H1 (cell line): ENCODE data around the gene GABRD. TPM values are rescaled to one million over a fixed set of nuclear protein-coding genes. Genes with fewer than 3 reads are reported as not detected.

ENCODE experiments used
- ATF3 ChIP-seq: IDR thresholded peaks from 2 replicates; pipeline ENCODE4 v1.6.1; 2011; ENCODE audit warnings: low read depth, mild to moderate bottlenecking, low read length; ENCODE audit not compliant: insufficient read depth
- EP300 ChIP-seq, 2 experiments: IDR thresholded peaks; 1 replicate in 1 of 2; 2 replicates in 1 of 2; pipeline ENCODE4 v1.6.1; 2011 to 2012; ENCODE audit warnings: low read depth in 2 of 2, low read length in 2 of 2, mild to moderate bottlenecking in 2 of 2, borderline replicate concordance in 1 of 2, inconsistent platforms in 1 of 2, moderate library complexity in 1 of 2
- FOSL1 ChIP-seq: IDR thresholded peaks from 2 replicates; pipeline ENCODE4 v1.6.1; 2011; ENCODE audit warnings: mild to moderate bottlenecking, low read depth, low read length, moderate library complexity; ENCODE audit not compliant: insufficient read depth
- GTF2F1 ChIP-seq: IDR thresholded peaks from 2 replicates; pipeline ENCODE4 v1.6.1; 2012; ENCODE audit warnings: low read depth, low read length, improper control_type of control experiment, borderline replicate concordance
- HDAC2 ChIP-seq, 2 experiments: fragments of 300-600 bp in 1 of 2; sonication (generic) in 1 of 2; IDR thresholded peaks; 2 replicates each; pipeline ENCODE4 v1.6.1; 2011 to 2012; ENCODE audit warnings: low read depth in 2 of 2, low read length in 2 of 2, mild to moderate bottlenecking in 2 of 2, moderate library complexity in 2 of 2, borderline replicate concordance in 1 of 2, inconsistent platforms in 1 of 2
- POLR2A ChIP-seq, 2 experiments: IDR thresholded peaks; 1 replicate in 1 of 2; 2 replicates in 1 of 2; pipeline ENCODE4 v1.6.1; 2011; ENCODE audit warnings: low read depth in 2 of 2, low read length in 2 of 2, mild to moderate bottlenecking in 2 of 2; ENCODE audit errors: control extremely low read depth in 1 of 2
- RXRA ChIP-seq: IDR thresholded peaks from 2 replicates; pipeline ENCODE4 v1.6.1; 2011; ENCODE audit warnings: low read depth, mild to moderate bottlenecking, low read length, moderate library complexity; ENCODE audit not compliant: insufficient read depth
- SIRT6 ChIP-seq: IDR thresholded peaks from one replicate; pipeline ENCODE4 v1.7.1; 2012; ENCODE audit warnings: low read length, inconsistent platforms
- SUZ12 ChIP-seq: fragments of 200-600 bp; sonication (generic); IDR thresholded peaks from 2 replicates; pipeline ENCODE4 v1.6.1; 2012; ENCODE audit warnings: mild to moderate bottlenecking, inconsistent platforms, low read length, moderate library complexity, mixed read lengths
- TCF12 ChIP-seq: IDR thresholded peaks from 2 replicates; pipeline ENCODE4 v1.6.1; 2011; ENCODE audit warnings: low read depth, mild to moderate bottlenecking, low read length
- polyA plus RNA-seq, 7 experiments: library from polyadenylated mRNA; depleted of rRNA in 3 of 7; stranded (reverse) in 5 of 7; unstranded in 2 of 7; fragments of >200 nt in 5 of 7; fragments of 200-250 nt in 2 of 7; gene quantifications; 1 replicate in 5 of 7; 2 replicates in 1 of 7; 4 replicates in 1 of 7; pipeline versions ENCODE4 v1.2.1 to v1.2.3, GENCODE V29; 2011 to 2013; ENCODE audit warnings: missing spikeins in 2 of 7, mixed read lengths in 2 of 7
- total RNA-seq: library from RNA; stranded (reverse); fragmentation: NEBNext Ultra II Directional; extraction: Animal tissue kit (Norgen Biotek cat#: 25700); gene quantifications from 2 replicates; pipeline ENCODE4 v1.2.1, GENCODE V29; 2021
- TF ChIP-seq, protein P1 (sequence below): fragments of 300-600 bp; sonication (generic); IDR thresholded peaks from 2 replicates; pipeline ENCODE4 v1.7.1; 2012; ENCODE audit warnings: low read length, moderate library complexity, mild to moderate bottlenecking, inconsistent platforms; ENCODE audit not compliant: insufficient replicate concordance

The GABRD gene
- total and polyA plus RNA-seq, 2 of the 8 experiments (the other 6 are each of a cell fraction or from before 2014, with no cell fraction given), result 1.8 to 3.0 TPM

DNA sequence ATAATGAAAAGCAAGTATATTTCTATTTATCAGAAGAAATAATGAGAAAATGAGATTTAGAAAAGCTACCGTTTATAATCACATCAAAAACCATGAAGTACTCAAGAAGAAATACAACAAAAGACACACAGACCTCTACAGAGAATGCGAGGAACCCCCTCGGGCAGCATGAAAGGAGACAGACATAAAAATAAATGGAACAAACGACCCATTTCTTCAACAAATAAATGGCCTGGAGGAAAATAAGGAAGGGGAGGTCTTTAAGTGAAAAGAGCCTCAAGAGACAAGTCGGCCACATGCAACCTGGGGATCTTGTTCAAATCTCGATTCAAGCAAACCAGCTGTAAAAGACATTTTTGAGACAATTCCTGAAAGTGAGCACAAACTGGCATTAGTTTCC, 21.6 kb upstream of the GABRD start (continued):
- TF ChIP-seq, protein P1, sequence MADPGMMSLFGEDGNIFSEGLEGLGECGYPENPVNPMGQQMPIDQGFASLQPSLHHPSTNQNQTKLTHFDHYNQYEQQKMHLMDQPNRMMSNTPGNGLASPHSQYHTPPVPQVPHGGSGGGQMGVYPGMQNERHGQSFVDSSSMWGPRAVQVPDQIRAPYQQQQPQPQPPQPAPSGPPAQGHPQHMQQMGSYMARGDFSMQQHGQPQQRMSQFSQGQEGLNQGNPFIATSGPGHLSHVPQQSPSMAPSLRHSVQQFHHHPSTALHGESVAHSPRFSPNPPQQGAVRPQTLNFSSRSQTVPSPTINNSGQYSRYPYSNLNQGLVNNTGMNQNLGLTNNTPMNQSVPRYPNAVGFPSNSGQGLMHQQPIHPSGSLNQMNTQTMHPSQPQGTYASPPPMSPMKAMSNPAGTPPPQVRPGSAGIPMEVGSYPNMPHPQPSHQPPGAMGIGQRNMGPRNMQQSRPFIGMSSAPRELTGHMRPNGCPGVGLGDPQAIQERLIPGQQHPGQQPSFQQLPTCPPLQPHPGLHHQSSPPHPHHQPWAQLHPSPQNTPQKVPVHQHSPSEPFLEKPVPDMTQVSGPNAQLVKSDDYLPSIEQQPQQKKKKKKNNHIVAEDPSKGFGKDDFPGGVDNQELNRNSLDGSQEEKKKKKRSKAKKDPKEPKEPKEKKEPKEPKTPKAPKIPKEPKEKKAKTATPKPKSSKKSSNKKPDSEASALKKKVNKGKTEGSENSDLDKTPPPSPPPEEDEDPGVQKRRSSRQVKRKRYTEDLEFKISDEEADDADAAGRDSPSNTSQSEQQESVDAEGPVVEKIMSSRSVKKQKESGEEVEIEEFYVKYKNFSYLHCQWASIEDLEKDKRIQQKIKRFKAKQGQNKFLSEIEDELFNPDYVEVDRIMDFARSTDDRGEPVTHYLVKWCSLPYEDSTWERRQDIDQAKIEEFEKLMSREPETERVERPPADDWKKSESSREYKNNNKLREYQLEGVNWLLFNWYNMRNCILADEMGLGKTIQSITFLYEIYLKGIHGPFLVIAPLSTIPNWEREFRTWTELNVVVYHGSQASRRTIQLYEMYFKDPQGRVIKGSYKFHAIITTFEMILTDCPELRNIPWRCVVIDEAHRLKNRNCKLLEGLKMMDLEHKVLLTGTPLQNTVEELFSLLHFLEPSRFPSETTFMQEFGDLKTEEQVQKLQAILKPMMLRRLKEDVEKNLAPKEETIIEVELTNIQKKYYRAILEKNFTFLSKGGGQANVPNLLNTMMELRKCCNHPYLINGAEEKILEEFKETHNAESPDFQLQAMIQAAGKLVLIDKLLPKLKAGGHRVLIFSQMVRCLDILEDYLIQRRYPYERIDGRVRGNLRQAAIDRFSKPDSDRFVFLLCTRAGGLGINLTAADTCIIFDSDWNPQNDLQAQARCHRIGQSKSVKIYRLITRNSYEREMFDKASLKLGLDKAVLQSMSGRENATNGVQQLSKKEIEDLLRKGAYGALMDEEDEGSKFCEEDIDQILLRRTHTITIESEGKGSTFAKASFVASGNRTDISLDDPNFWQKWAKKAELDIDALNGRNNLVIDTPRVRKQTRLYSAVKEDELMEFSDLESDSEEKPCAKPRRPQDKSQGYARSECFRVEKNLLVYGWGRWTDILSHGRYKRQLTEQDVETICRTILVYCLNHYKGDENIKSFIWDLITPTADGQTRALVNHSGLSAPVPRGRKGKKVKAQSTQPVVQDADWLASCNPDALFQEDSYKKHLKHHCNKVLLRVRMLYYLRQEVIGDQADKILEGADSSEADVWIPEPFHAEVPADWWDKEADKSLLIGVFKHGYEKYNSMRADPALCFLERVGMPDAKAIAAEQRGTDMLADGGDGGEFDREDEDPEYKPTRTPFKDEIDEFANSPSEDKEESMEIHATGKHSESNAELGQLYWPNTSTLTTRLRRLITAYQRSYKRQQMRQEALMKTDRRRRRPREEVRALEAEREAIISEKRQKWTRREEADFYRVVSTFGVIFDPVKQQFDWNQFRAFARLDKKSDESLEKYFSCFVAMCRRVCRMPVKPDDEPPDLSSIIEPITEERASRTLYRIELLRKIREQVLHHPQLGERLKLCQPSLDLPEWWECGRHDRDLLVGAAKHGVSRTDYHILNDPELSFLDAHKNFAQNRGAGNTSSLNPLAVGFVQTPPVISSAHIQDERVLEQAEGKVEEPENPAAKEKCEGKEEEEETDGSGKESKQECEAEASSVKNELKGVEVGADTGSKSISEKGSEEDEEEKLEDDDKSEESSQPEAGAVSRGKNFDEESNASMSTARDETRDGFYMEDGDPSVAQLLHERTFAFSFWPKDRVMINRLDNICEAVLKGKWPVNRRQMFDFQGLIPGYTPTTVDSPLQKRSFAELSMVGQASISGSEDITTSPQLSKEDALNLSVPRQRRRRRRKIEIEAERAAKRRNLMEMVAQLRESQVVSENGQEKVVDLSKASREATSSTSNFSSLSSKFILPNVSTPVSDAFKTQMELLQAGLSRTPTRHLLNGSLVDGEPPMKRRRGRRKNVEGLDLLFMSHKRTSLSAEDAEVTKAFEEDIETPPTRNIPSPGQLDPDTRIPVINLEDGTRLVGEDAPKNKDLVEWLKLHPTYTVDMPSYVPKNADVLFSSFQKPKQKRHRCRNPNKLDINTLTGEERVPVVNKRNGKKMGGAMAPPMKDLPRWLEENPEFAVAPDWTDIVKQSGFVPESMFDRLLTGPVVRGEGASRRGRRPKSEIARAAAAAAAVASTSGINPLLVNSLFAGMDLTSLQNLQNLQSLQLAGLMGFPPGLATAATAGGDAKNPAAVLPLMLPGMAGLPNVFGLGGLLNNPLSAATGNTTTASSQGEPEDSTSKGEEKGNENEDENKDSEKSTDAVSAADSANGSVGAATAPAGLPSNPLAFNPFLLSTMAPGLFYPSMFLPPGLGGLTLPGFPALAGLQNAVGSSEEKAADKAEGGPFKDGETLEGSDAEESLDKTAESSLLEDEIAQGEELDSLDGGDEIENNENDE, result no peak
- TF ChIP-seq SUZ12 (no peak), EP300 (IDR thresholded peaks at IDR 0.05; ENCODE audit: borderline replicate concordance in 1 of 2, low read depth in 2 of 2, low read length in 2 of 2) (no peak), RXRA (no peak), FOSL1 (no peak), HDAC2 (IDR thresholded peaks at IDR 0.05; ENCODE audit: borderline replicate concordance in 1 of 2, low read depth in 2 of 2, low read length in 2 of 2) (no peak), ATF3 (no peak), SIRT6 (no peak), GTF2F1 (no peak), TCF12 (no peak), POLR2A (IDR thresholded peaks at IDR 0.05; ENCODE audit: control extremely low read depth in 1 of 2, low read depth in 2 of 2, low read length in 2 of 2) (no peak)
